Esophagus muscularis mucosa (tissue), 4 donors: ENCODE measurements around the gene PLCD3.

Source experiments
- EP300 ChIP-seq: sonication (generic); formaldehyde crosslinking; IDR thresholded peaks from one replicate; pipeline ENCODE4 v1.6.1; 2017; ENCODE audit warnings: antibody characterized with exemption
- POLR2A ChIP-seq: fragments of 450-650 bp; IDR thresholded peaks from one replicate; pipeline ENCODE4 v1.6.1; 2017; ENCODE audit warnings: antibody characterized with exemption, moderate library complexity, mild to moderate bottlenecking, low read depth
- POLR2AphosphoS5 ChIP-seq, 2 donors: sonication (generic); formaldehyde crosslinking; IDR thresholded peaks; one replicate each; pipeline ENCODE4 v1.6.1; 2017; ENCODE audit warnings: antibody characterized with exemption in 2 of 2
- TF ChIP-seq, protein P1 (sequence below), 3 experiments: fragments of 200-600 bp in 2 of 3; fragments of 450-650 bp in 1 of 3; sonication (generic) in 2 of 3; IDR thresholded peaks; one replicate each; pipeline ENCODE4 v1.5.1; 2017 to 2019; ENCODE audit warnings: antibody characterized with exemption in 3 of 3, mild to moderate bottlenecking in 2 of 3, moderate library complexity in 1 of 3

DNA sequence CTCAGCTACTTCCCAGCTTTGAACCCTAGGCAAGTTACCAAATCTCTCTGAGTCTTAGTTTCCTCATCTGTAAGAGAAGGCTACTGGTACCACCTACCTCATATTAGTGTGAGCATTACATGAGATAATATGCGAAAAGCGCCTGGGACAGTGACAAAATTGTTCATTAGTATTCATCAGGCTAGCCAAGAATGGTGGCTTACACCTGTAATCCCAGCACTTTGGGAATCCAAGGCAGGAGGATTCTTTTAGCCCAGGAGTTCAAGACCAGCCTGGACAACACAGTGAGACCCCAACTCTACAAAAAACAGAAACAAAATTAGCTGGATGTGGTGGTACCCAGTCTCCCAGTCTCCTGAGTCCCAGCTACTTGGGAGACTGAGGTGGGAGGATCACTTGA lies 3.3 kb downstream of the PLCD3 start:
- TF ChIP-seq POLR2AphosphoS5 (IDR thresholded peaks at IDR 0.05) (no peak), POLR2A (no peak), EP300 (no peak)
- TF ChIP-seq, protein P1, sequence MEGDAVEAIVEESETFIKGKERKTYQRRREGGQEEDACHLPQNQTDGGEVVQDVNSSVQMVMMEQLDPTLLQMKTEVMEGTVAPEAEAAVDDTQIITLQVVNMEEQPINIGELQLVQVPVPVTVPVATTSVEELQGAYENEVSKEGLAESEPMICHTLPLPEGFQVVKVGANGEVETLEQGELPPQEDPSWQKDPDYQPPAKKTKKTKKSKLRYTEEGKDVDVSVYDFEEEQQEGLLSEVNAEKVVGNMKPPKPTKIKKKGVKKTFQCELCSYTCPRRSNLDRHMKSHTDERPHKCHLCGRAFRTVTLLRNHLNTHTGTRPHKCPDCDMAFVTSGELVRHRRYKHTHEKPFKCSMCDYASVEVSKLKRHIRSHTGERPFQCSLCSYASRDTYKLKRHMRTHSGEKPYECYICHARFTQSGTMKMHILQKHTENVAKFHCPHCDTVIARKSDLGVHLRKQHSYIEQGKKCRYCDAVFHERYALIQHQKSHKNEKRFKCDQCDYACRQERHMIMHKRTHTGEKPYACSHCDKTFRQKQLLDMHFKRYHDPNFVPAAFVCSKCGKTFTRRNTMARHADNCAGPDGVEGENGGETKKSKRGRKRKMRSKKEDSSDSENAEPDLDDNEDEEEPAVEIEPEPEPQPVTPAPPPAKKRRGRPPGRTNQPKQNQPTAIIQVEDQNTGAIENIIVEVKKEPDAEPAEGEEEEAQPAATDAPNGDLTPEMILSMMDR (IDR thresholded peaks at IDR 0.05) = no peak
